Measurements from ENCODE around the gene EGFL7.
A peak's percentile ranks its signal among the peaks of the same experiment; 100 is the strongest.

The EGFL7 gene

DNA sequence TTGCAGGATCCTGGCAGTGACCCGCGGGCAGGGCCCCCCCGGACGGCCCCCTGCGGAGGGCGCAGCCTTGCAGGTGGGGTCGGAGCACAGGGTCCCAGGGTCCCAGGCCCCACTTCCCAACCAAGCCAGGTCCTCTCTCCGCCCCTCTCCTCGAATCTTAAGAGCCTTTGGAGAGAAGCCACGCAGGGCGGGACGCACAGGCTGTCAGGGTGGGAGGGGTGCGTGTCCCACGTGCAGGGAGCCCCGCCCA, 18.4 kb upstream of the EGFL7 start:
- no peak for DNase-seq (ENCODE audit: low read depth, low spot score)

- peak; percentile 63 for DNase-seq (ENCODE audit: low read depth, low spot score)
Observed at GRCh38 chr9:136644593-136645351, 17.9 kb upstream of the EGFL7 start.

DNA sequence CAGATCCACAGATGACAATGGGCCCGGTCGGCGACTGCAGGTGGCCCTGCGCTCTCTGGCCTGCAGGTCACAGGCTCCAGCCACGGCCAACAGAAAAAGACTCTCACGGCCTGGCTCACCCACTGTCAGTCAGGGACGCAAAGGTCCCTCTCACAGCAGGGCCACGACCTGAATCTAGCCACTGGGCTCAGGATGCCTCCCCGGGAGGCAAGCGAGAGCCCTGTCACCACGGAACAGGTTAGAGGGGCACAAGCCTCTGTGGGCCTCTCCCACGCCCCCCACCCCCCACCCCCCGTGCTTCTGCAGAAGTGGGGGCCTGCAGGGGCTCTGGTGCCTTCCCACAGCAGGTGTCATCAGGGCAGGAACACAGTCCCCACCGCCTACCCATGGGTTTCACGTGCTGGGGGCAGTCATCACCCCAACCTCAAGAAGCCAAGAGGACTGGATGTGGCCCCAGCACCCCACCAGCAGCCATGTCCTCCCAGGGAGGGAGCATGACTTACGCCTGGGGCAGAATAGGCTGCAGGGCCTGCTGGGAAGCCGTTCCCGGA, 17.3 kb upstream of the EGFL7 start:
- DNase-seq (ENCODE audit: low read depth, low spot score) = no peak

GRCh38 chr9:136645903-136646754, 16.6 kb upstream of the EGFL7 start:
- DNase-seq (ENCODE audit: low read depth, low spot score) = peak; percentile 60

GRCh38 chr9:136646827-136647711, 15.6 kb upstream of the EGFL7 start:
- DNase-seq (ENCODE audit: low read depth, low spot score) = no peak

DNA sequence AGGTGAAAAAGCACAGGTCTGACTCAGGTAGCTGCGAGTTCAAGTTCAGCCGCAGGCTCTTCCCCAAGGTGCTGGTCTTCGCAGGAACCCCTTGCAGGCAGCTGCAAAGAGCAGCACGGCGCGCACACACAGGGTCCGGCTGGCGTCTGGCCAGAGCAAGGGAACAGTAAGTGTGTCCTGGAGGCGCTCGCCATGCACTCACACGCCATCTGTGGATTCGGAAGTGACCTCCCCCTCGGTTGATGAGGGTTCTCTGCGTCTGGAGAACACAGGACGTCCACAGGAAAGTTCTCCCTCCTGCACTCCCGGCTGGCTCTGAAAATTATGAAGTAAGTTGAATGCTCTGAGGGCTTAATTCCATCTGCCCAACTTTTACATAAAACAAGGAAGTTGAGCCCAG, 14.0 kb upstream of the EGFL7 start:
- no peak for DNase-seq (ENCODE audit: low read depth, low spot score)

GRCh38 chr9:136650021-136650420, 12.7 kb upstream of the EGFL7 start:
- DNase-seq (ENCODE audit: low read depth, low spot score) = no peak

GRCh38 chr9:136650648-136651047, 12.1 kb upstream of the EGFL7 start:
- no peak for DNase-seq (ENCODE audit: low read depth, low spot score)

DNA sequence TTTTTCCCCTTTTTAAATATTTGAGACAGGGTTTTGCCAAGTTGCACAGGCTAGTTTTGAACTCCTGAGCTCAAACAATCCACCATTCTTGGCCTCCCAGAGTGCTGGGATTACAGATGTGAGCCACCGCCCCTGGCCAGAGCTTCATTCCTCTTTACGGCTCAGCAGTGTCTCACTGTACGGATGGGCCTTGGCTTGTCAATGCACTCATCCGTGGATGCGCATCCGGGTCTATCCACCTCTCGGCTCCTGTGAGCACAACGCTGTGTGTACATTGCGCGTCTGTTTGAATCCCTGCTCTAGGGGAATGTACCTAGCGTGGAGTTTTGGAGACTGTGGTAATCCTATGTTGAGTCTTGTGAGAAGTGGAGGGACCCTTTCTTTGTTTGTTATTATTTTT, 10.9 kb upstream of the EGFL7 start:
- DNase-seq (ENCODE audit: low read depth, low spot score) = no peak

DNA sequence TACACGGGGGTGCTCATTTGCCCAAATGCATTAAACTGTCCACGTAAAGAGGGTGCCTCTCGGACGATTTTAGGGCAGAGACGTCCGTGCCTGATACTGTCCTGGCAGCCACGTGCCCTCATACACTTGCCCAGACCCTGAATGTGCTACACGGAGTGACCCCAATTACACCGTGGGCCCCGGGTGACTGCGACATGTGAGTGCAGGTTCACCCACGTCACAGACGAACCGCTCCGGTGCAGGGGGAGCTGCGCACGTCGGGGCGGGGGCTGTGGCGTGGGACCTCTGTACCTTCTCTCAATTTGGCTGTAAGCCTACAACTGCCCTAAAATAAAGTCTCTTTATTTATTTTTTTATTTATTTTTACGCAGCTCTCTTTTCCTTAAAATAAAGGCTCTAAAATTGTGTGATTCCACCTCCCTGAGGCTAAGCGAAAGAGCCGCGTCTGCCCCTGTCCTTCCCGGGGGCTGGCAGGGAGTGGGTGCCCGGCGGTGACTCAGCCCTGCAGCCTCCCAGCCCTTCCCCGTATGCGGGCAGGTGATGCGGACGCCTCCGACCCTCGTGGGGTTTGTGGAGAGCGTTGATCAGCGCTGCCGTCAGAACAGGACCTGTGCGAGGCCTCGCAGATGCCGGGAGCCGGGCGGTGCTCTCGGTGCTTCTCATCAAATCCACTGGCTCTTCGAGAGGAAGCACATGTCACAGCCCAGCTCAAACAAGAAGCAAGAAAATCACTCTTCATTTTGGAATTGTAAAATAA, 9.2 kb upstream of the EGFL7 start:
- no peak for DNase-seq (ENCODE audit: low read depth, low spot score)

- DNase-seq (ENCODE audit: low read depth, low spot score) = no peak
Observed at GRCh38 chr9:136654820-136655535, 7.7 kb upstream of the EGFL7 start.

DNA sequence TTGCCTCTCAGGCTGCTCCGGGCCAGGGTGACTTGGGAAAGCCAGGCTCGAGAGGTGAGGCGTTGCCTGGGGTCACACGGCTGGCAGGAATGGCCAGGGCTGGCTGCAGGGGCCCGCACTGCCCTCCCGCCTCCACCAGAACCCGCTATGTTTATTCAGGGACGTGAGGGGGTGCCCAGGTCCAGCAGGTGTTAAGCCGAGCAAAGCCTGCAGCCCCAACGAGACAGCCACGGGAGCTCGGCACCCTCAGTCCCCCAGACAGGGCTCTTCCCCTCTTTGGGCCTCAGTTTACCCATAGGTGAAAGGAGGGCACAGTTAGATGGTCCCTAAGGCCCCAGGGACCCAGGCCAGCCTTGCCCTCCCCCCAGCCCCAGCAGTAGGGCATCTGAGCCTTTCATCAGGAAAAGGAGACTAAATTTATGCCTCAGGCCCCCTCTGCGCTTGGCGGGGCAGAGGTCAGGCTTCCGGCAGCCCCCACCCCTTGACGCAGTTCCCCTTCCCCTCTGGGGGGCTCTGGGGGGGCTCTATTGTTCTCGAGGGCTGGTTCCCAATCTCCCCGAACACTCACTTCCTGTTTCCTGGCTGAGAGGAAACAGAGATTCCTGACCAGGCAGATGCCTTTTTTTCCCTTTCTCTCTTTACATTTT, 7.1 kb upstream of the EGFL7 start:
- DNase-seq (ENCODE audit: low read depth, low spot score) = no peak

- DNase-seq (ENCODE audit: low read depth, low spot score) = no peak
Observed at GRCh38 chr9:136656183-136656738, 6.5 kb upstream of the EGFL7 start.

DNA sequence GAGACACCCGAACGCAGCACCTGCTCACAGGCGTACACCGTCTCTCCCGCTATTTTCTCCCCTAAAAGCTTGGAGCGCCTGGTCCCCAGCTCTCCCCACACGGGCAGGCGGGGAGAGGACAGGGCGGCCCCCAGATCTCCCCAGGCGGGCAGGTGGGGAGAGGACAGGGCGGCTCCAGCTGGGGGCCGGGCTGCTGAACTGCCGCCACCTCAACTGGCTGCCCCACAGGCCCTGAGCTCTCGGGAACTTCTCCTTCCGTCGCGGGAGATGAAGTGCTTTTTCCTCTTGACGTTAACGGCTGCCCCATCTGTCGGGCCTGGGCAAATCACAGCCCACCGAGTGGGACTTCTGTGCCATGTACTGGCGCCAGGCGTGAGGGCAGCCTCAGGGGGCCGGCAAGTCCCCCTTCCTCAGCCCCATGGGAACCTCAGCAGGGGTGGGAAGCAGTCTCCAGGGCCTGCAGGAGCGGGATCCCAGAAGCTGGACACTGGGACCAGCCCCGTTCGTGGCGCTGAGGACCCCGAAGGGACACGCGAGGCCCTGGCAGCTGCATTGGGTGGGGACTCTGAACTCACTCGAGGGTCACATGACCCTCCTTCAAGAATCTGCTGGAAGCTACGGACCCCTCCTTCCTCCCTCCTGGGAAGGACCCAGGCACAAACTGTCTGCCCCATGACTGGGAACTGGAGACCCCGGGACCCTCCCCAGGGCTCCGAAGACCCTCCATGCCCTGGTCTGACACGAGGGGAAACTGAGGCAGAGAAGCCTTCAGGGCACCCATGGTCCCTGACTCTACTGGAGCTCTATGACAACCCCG, 5.7 kb upstream of the EGFL7 start:
- DNase-seq (ENCODE audit: low read depth, low spot score) = no peak

DNA sequence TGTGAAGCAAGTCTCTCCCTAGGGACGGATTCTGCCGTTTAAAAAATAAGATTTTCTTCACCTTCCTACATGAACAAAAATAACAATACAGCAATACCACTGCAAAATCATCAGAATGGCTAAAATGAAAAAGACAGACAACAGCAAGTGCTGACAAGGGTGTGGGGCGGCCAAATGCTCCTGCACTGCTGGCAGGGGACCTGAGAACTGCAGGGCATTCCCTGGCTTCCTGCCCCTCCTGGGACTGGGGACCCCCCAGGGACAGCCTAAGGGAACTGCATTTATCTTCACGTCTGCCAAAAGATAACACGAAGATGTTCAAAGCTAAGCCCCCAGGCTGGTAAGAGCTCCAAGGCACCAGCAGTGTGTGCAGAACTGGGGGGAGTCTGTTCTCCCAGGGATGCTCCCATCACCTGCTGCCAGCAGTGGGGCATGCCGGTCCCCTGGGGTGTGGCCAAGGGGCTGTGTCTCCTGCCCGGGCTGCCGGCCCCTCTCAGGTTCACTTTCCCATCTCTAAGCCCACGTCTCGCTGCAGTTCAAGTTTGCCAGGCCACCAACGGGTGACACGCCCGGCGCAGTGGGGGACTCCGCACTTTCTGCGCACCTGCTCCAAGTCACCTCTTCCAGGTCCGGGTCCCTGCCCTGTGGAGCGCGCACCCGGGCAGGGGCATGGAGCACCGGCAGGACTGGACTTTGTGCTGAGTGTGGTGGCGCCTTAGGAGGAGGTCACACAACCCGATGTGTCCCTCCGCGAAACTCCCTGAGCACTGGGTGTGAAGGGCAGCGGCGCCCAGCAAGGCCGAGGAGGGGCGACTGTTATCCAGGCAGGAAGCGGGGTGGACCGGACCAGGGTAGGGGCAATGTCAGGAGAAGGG, 4.5 kb upstream of the EGFL7 start:
- no peak for DNase-seq (ENCODE audit: low read depth, low spot score)

DNA sequence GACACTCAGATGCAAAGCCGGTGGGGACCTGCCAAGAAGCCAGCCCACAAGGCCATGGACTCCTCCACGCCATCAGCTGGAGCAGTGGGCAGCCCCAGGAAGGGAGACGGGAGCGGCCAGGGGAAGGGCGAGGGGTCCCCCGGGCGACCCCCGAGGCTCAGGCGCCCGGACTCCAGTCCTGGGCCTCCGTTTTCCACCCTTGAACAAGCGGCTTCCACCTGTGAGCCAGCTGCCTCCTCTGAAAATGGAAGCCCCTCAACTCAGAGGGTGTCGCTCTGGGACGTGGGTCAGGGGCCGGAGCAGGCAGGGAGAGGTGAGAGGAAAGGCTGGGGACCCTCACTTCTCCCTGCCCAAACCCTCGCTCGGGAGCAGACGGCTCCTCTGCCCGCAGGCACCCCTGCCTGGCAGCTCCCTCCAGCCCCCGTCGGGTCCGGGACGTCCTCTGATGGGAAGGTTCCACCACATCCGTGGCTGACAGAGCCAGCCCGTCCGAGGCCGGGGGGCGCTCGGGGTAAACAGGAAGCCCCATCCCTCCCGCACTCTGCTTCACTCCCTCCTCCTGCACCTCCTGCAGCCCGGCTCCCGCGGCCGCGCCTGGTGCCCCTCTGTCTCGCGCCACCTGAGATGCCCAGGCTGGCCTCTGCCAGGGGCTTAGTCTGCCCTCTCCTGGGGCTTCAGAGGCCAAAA, 3.7 kb upstream of the EGFL7 start:
- DNase-seq (ENCODE audit: low read depth, low spot score) = no peak

Data from ELF-1 (cell line).